ENCODE results near the gene CYP46A1.
A peak's percentile ranks its signal among the peaks of the same experiment; 100 is the strongest.

Gene CYP46A1

DNA sequence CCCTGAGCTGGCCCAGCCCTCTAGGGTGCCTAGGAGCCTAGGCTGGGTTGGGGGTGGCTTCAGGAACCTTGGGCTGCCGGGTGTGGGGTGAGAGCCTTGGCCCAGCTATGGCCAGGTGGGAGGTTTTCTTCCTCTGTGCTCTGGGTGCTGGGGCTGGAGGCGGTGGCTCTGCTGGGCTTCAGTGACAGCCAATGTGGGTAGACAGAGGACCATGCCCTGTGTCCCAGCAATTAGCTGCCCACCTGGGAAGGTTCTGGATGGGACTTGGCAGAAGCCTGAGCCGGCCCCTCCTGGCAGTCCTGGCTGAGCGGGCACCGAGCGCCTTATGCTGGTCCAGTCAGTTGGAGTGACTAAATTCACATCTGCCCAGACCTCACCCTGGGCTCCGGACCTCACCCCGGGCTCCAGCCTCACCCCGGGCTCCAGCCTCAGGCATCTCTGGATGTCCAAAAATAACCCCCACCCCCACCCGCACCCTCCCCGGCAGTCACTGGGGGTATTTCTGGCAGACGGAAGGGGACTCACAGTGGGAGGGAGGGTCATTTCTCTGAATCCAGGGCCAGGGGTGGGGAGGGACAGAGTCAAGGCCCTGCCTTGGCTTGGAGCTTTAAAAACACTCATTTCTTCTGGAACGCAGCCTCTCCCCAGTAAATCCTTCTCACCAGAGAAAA is 46.9 kb downstream of the CYP46A1 start:
- no peak for DNase-seq (ENCODE audit: low read depth)

DNA sequence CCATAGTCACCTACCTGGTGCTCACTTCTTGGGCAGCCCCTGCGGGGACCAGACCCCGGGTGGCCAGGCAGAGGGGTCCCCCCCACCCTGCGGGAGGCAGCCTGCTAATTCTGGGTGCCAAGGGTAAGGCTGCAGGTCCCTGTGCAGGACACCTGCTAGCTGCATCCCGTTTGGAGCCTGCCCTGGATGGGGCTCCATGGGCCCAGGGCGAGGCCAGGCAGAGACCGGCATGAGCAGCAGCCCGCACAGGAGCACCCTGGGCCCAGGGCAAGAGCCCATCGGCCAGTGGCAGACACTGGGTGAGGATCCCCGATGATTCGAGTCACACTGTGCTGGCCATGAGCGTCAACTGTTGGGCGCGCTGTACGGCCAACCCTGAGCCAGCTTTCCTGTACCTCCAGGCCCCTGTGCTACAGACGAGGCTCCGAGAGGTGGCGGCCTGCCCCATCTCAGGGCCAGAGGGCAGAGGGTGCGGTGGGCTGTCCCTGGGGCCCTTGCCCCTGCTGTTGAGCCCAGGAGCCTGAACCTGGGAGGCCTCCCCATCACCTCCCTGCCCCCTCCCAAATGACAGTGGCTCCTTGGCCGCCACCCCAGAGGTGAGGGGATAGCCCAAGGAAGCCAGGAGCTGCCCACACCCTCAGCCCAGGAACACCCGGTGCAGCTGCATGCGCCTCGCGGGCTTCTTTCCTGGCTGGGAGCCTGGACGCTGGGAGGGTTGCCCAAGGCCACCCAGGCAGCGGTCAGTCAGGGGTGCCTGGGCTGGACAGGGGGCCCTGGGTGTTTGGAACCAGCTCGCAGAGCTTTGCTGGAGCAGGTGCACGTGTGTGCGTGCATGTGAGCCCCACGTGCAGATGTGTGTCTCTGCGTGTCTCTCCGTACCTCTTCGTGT is 47.7 kb downstream of the CYP46A1 start:
- DNase-seq (ENCODE audit: low read depth): no peak

- no peak for DNase-seq (ENCODE audit: low read depth)
These were observed 48.5 kb downstream of the CYP46A1 start for GRCh38 chr14:99732436-99733210.

- no peak for DNase-seq (ENCODE audit: low read depth)
These were observed 49.1 kb downstream of the CYP46A1 start for GRCh38 chr14:99733211-99733539.

GRCh38 chr14:99733540-99734405 is 49.7 kb downstream of the CYP46A1 start:
- no peak for DNase-seq (ENCODE audit: low read depth)

DNA sequence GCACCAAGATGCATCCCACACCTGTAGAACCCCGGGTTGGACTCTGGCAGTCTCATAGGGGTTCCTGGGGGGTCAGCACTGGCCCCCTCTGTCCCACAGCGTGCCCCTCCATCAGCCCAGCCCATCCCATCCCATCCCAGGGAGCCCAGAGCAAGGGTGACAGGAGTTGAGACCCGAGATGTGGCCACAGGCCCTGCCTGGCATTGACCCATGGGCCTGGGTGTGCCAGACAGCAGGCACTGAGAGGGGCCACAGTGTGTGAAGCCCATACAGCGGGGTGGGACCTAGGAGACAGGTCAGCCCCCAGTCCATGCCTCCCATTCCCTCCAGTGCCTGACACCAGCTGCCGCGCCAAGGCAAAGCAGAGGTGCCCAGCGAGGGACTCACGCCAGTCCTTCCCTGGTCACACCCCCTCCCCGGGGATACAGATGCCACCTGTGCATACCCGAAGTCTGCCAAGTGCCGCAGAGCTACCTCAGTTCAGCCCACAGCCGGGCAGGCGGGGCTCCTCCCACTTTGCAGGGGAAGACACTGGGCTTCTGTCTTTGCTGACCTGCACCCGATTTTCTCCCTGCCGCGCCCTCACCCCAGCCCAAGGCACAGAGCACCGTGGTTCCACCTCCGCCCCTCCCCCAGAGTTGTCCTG is 50.4 kb downstream of the CYP46A1 start:
- no peak for DNase-seq (ENCODE audit: low read depth)

- no peak for DNase-seq (ENCODE audit: low read depth)
These were observed 51.4 kb downstream of the CYP46A1 start for GRCh38 chr14:99735189-99736135.

- no peak for DNase-seq (ENCODE audit: low read depth)
These were observed 52.7 kb downstream of the CYP46A1 start for GRCh38 chr14:99736603-99737371.

DNA sequence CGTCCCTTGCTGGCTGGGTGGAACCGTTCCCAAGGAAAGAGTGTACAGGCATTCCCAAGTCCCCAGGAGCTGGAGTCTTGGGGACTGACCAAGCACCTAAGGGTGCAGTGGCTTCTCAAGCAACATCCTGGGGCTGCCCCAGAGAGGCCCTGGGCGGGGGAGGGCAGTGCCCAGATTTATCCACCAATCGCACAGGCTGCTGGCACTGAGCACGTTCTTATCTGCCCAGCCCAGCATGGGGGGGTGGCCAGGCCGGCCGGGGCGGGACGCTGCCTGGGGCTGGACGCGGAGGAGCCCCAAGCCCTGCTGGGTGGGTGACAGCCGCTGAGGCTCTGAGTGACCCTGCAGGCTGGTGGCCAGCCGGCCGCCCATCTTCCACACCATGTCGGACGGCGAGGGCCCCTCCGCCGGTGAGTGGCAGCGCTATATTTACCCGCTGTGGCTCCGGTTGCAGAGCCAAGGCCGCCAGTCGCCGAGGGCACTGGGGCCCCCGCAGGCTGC is 53.4 kb downstream of the CYP46A1 start:
- no peak for DNase-seq (ENCODE audit: low read depth)

- DNase-seq (ENCODE audit: low read depth): no peak
These were observed 54.0 kb downstream of the CYP46A1 start for GRCh38 chr14:99737956-99738667.

GRCh38 chr14:99740411-99740810 is 56.3 kb downstream of the CYP46A1 start:
- DNase-seq (ENCODE audit: low read depth): no peak

DNA sequence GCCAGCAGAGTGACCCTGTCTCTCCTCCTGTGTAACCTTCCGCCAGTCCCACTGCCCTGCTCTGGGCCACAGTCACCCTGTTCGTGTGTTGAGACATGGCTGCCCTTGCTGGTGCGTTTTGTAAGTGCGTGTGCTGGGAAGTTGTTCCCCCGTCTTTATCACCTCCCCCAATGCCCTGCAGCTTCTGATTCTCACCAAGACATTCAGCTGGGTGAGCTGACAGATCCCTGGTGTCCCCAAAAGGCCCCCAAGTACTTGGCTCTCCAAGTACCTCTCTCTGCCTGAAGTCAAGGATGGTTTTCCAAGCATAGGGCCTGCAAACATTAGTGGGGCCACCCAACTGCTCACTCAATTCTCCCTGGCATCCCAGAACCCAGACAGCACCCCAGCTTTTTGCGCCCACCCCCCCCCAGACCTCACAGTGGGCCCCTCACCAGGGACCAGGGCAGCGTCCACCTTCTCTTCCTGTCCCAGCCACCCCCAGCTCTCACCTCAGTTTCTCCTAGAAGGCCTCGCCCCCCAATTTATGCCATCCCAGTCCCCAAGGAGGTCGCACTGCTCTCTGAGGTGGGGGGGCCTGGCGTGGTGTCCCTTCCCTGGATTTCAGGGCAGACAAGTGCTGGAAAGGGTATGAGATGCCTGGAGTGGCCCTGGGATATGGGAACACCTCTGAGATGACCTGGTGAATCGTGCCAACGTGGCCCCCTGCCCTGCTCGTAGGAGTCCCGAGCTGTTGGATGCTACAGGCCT is 57.3 kb downstream of the CYP46A1 start:
- DNase-seq (ENCODE audit: low read depth): no peak

GRCh38 chr14:99742074-99742473 is 58.0 kb downstream of the CYP46A1 start:
- no peak for DNase-seq (ENCODE audit: low read depth)

DNA sequence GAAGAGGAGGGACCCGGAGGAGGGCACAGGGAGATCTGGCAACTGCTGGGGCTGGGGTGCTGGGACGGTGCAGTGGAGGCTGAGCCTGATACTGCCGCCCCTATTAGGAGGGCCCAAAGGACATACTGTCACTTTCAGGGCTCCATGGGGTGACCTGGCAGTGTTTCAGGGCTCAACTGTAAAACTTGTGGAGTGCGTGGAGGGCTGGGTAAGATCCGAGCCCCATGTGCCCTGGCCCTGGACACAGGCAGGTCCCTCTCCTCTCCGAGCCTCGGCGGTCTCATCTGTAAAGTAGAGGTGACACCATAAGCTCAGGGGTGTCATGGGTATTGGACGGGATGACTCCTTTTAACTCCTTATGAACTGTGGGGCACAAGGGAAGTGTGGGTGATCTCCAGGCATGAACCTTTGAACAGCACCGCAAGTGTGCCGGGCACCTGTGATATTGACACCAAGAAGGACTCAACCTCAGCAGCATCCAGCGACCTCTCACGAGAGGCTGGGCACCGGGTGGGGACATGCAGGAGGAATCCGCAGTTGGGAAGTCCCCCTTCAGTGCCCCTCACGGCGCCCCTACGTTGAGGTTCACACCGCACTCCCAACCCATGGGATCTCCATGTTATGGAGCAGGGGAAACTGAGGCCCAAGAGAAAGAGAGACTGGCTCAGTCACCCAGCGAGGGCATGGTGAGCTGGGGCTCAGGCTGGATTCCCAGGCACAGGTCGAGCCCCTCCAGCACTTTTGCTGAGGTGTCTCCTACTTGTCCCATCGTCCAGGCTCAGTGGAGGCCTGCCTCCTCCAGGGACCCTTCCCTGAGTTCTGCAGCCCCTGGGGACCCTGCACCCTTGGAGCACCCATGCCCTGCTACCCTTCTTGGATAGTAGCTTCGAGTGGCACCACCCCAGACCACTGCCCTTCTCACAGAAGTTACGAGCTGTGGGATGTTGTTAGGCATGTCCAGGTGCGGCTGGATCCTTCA is 58.7 kb downstream of the CYP46A1 start:
- no peak for DNase-seq (ENCODE audit: low read depth)

- DNase-seq (ENCODE audit: low read depth): peak; percentile 37
These were observed 60.2 kb downstream of the CYP46A1 start for GRCh38 chr14:99744199-99744872.

DNA sequence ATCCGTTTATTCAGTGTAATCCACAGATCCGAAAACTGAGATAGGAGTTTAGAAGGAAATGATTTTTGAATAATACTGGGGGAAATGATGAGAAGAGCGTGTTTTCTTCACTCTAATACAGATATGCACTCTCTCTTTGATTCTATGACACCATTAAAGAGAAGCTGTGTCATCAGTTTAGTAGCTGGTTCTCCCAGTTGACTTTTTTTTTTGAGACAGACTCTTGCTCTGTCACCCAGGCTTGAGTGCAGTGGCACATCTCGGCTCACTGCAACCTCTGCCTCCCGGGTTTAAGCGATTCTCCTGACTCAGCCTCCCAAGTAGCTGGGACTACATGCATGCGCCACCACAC is 60.8 kb downstream of the CYP46A1 start:
- DNase-seq (ENCODE audit: low read depth): no peak
